AG04450 (cell line): ENCODE measurements around the gene ATF6B. TPM values are rescaled to one million over a fixed set of nuclear protein-coding genes. Genes with fewer than 3 reads are reported as not detected.

Experiments
- CTCF ChIA-PET: fragments of 300-600, 350-600 bp; formaldehyde crosslinking; extraction: SDS; loops from one replicate; lab custom pipeline; 2022; ENCODE audit warnings: antibody characterized with exemption, inconsistent platforms; lab: Charles Lee
- POLR2A ChIA-PET: fragments of 350-600 bp; formaldehyde crosslinking; extraction: SDS; loops from one replicate; lab custom pipeline; 2021; ENCODE audit warnings: antibody characterized with exemption, inconsistent platforms; lab: Yijun Ruan, JAX
- DNase-seq: peaks from one replicate; pipeline ENCODE4 v3.0.0-alpha.2; 2011; ENCODE audit warnings: low read depth, low spot score
- H3K27ac ChIP-seq: one replicate; pipeline ENCODE4 v1.5.1; 2012; ENCODE audit warnings: low read depth, low read length, control low read depth
- H3K27me3 ChIP-seq: one replicate; pipeline ENCODE4 v1.6.0; 2012; ENCODE audit warnings: low read length; ENCODE audit not compliant: control insufficient read depth, insufficient read depth
- H3K4me3 ChIP-seq: 2 replicates; pipeline ENCODE4 v1.5.1; 2011; ENCODE audit warnings: mild to moderate bottlenecking, low read depth, low read length, control low read depth
- H3K9me3 ChIP-seq: 2 replicates; pipeline ENCODE4 v1.5.1; 2012; ENCODE audit warnings: low read length; ENCODE audit not compliant: control insufficient read depth, insufficient read depth
- polyA minus RNA-seq: library from RNA; depleted of rRNA, polyadenylated mRNA; stranded (reverse); fragments of >200 nt; gene quantifications from 2 replicates; pipeline ENCODE4 v1.2.3, GENCODE V29; 2011; rRNA and poly(A)+ RNA removed
- polyA plus RNA-seq: library from polyadenylated mRNA; depleted of rRNA; stranded (reverse); fragments of >200 nt; gene quantifications from 2 replicates; pipeline ENCODE4 v1.2.3, GENCODE V29; 2011; rRNA removed
- TF ChIP-seq, protein P1 (sequence below): IDR thresholded peaks from 2 replicates; pipeline ENCODE4 v1.5.1; 2011; ENCODE audit warnings: low read depth, low read length, control low read depth, inconsistent platforms

The ATF6B gene
- polyA plus RNA-seq (39.2 and 60.0 TPM in 2 replicates), polyA minus RNA-seq (43.7 and 58.2 TPM in 2 replicates)

DNA sequence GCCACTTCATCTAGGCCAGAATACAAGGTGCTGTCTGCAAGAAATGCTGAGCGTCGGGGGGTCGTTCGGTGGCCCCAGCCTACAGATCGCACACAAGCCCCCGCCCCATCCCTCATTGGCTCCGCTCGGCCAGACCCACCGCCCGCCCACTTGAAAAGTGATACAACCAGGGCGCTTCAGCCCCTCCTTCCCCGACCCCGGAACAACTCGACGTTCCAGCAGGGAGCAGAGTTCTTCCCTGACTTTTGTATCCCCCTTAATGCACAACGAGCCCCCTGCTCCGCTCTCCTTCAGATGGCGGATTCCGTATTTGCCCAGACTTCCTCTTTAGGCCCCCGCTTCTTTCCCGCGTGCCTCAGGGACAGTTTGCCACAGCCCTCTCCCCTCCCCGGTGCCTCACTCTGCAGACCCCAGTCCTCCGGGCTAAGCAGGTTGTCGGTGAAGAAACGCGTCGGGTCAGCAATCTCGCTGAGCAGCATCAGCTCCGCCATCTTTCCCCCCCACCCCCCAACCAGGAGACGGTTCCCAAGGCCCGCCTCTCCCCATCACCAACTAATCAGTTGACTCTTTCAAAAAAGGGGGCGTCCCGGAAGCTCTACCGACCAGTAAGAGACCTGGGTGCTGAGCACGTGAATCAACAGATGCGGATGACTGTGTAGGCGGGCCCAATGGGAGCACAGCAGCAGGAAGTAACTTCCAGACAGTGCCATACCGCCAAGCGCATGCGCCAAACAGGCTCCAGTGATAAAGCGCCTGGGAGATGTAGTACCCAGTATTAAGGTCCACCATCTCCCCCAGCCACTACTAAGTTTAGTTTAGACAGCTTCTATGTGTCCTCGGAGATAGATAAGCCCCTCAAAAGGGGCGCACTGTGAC, at the start of gene ATF6B:
Gene ATF6B (minus strand): TSS at position 530 of the 876 bp plus-strand sequence. CDS start 39 bp downstream, at position 491.
- ChIA-PET POLR2A (interaction anchor here (0.6 to 2.8 kb wide), 10 partner anchors 8 to 844 kb away, joined by 3 to 13 read pairs (median 4); partner anchors contain the start of gene AGPAT1), CTCF (interaction anchor here (0.6 to 4.6 kb wide), 8 partner anchors 9 to 1257 kb away, joined by 3 to 44 read pairs (median 4); no protein-coding TSS in a partner anchor)
- peak; percentile 99 for DNase-seq
- H3K27me3 ChIP-seq: no peaks in the 10 kb centered on the region
- TF ChIP-seq, protein P1, sequence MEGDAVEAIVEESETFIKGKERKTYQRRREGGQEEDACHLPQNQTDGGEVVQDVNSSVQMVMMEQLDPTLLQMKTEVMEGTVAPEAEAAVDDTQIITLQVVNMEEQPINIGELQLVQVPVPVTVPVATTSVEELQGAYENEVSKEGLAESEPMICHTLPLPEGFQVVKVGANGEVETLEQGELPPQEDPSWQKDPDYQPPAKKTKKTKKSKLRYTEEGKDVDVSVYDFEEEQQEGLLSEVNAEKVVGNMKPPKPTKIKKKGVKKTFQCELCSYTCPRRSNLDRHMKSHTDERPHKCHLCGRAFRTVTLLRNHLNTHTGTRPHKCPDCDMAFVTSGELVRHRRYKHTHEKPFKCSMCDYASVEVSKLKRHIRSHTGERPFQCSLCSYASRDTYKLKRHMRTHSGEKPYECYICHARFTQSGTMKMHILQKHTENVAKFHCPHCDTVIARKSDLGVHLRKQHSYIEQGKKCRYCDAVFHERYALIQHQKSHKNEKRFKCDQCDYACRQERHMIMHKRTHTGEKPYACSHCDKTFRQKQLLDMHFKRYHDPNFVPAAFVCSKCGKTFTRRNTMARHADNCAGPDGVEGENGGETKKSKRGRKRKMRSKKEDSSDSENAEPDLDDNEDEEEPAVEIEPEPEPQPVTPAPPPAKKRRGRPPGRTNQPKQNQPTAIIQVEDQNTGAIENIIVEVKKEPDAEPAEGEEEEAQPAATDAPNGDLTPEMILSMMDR: no peak
- H3K4me3 ChIP-seq: peak within 1 kb of the TSS; percentile 98
- peak within 1 kb of the TSS; percentile 92 for H3K27ac ChIP-seq
- peaks cover 3% of the 10 kb centered on the region; the same call in 1 of the 2 replicates for H3K9me3 ChIP-seq

DNA sequence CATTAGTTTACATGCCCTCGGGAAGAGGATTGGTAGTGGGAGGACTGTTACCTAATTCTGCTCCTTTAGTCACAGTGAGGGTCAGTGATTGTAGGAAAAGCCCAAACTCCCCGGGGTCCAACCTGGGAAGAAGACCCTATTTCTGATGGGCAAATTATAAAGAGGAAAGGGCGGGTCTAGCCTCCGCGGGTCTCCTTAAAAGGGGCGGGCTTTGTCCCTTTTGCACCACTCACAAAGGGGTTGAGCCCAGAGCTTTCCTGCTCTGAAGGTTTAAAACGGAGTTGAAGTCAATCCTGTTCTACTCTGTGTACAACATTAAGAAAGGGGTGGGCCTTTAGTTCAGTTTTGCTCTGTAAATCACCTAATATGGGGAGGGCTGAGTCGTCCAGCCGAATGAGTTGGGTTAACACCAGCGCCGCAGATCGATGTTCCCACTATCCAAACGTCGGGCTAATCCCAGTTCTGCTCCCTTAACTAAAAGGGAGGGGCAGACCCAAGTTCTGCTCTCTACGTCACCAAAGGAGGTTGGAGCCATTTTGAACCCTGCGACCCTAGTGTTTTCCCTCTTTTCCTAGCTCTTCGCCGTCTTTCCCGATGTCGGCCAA, 49.2 kb upstream of the ATF6B start:
- Histone ChIP-seq H3K27me3 (no peaks in the 10 kb centered on the region), H3K9me3 (peaks cover 3% of the 10 kb centered on the region; the same call in 1 of the 2 replicates), H3K4me3 (peak overlapping the region; percentile 97), H3K27ac (peak overlapping the region; percentile 99)
- DNase-seq: no peak
- ChIA-PET CTCF (interaction anchor here (0.5 to 1.3 kb wide), 5 partner anchors 14 to 57 kb away, joined by 3 to 7 read pairs (median 4); partner anchors contain the start of gene ATF6B), POLR2A (interaction anchor here (0.5 to 1.5 kb wide), 7 partner anchors 10 to 795 kb away, joined by 3 to 11 read pairs (median 4); partner anchors contain the start of genes ATF6B and FKBPL)
- TF ChIP-seq, protein P1: no peak

DNA sequence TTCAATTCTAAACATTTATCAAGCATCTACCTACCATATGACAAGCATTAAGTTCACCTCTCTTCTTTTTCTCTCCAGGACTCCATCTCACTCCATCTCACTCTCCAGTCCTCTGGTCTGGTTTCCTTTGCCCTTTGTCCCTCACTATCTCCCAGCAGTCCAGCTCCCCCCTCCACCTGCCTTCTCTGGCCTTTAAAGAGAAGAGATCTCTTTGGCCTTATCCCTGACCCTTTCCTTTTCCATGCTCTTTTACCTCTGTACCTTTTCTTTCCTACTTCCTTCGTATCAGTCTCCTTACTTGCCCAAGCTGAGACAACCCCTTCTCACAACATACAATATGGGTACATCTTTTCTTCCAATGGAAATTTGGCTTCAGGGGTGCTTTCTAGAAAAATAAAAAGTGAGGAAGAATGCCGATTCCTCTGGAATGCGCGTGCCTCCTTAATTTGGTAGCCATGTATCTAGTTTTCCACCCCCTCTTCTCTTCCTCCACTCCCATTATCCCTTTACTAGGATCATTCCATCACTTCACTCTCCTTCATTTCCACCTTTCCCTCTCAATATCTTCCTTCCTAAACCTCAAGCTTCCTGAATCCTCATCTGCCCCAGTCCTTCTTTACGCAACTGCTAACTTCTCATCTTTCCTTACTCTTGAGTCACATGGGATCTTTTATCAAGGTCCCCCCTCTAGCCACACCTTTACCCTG, 48.6 kb upstream of the ATF6B start:
- CTCF ChIA-PET: interaction anchor here (0.5 to 1.4 kb wide), 5 partner anchors 19 to 58 kb away, joined by 3 to 7 read pairs (median 6); partner anchors contain the start of gene ATF6B
- H3K27me3 ChIP-seq: no peaks in the 10 kb centered on the region

More for the DNA sequence above, 48.6 kb upstream of the ATF6B start:
- Histone ChIP-seq H3K9me3 (peaks cover 3% of the 10 kb centered on the region; the same call in 1 of the 2 replicates), H3K4me3 (peak overlapping the region; percentile 97), H3K27ac (peak overlapping the region; percentile 99)
- POLR2A ChIA-PET: interaction anchor here (0.6 to 1.5 kb wide), 9 partner anchors 11 to 795 kb away, joined by 3 to 11 read pairs (median 4); partner anchors contain the start of genes ATF6B and FKBPL
- no peak for DNase-seq
- TF ChIP-seq, protein P1: no peak
